GM20000 (cell line): Measurements from ENCODE around the gene SVIL.

Source experiments
- DNase-seq: peaks from one replicate; pipeline ENCODE4 v3.0.0; 2012; ENCODE audit warnings: low spot score
- CTCF ChIP-seq: IDR thresholded peaks from 2 replicates; pipeline ENCODE4 v1.5.1; 2012; ENCODE audit warnings: mild to moderate bottlenecking, control low read depth; ENCODE audit errors: extremely low read depth, missing control alignments

Gene SVIL

GRCh38 chr10:29438271-29438670 is 196.5 kb downstream of the SVIL start:
- no peak for TF ChIP-seq CTCF
- no peak for DNase-seq

GRCh38 chr10:29437871-29438270 is 196.9 kb downstream of the SVIL start:
- TF ChIP-seq CTCF: no peak
- no peak for DNase-seq

- TF ChIP-seq CTCF: no peak
- no peak for DNase-seq
Measured at GRCh38 chr10:29435809-29436501, 198.8 kb downstream of the SVIL start.

GRCh38 chr10:29434111-29434510 is 200.7 kb downstream of the SVIL start:
- no peak for TF ChIP-seq CTCF
- DNase-seq: no peak

- no peak for DNase-seq
- TF ChIP-seq CTCF: no peak
Measured at GRCh38 chr10:29431711-29432110, 203.1 kb downstream of the SVIL start.

GRCh38 chr10:29430101-29430500 is 204.7 kb downstream of the SVIL start:
- no peak for TF ChIP-seq CTCF
- no peak for DNase-seq

- TF ChIP-seq CTCF: no peak
- no peak for DNase-seq
Measured at GRCh38 chr10:29428486-29428885, 206.3 kb downstream of the SVIL start.
